ENCODE results near the gene CELF1.

The CELF1 gene

GRCh38 chr11:47434011-47434786 is 118.7 kb downstream of the CELF1 start:
- Histone ChIP-seq H3K27ac (ENCODE audit: low read depth, low read length, poor library complexity, severe bottlenecking) (no peak overlapping the region), H3K36me3 (ENCODE audit: insufficient read depth, low read length) (no peaks in the 10 kb centered on the region), H3K27me3 (ENCODE audit: insufficient read depth, low read length) (no peaks in the 10 kb centered on the region), H3K79me2 (ENCODE audit: insufficient read depth, low read length) (no peaks in the 10 kb centered on the region), H4K20me1 (ENCODE audit: insufficient read depth, low read length) (no peaks in the 10 kb centered on the region), H3K9me2 (ENCODE audit: low read depth, low read length) (no peaks in the 10 kb centered on the region), H3K9ac (ENCODE audit: low read length) (no peak overlapping the region), H3K4me3 (ENCODE audit: low read depth, low read length, poor library complexity, severe bottlenecking) (no peak overlapping the region), H3K4me2 (ENCODE audit: low read length) (no peak overlapping the region), H2AFZ (ENCODE audit: low read length) (no peak overlapping the region), H3K4me1 (ENCODE audit: insufficient read depth, low read length, severe bottlenecking) (no peaks in the 10 kb centered on the region), H3F3A (ENCODE audit: insufficient read depth, low read length) (no peaks in the 10 kb centered on the region), H3K9me3 (ENCODE audit: low read length) (no peaks in the 10 kb centered on the region)
- TF ChIP-seq, protein P1, sequence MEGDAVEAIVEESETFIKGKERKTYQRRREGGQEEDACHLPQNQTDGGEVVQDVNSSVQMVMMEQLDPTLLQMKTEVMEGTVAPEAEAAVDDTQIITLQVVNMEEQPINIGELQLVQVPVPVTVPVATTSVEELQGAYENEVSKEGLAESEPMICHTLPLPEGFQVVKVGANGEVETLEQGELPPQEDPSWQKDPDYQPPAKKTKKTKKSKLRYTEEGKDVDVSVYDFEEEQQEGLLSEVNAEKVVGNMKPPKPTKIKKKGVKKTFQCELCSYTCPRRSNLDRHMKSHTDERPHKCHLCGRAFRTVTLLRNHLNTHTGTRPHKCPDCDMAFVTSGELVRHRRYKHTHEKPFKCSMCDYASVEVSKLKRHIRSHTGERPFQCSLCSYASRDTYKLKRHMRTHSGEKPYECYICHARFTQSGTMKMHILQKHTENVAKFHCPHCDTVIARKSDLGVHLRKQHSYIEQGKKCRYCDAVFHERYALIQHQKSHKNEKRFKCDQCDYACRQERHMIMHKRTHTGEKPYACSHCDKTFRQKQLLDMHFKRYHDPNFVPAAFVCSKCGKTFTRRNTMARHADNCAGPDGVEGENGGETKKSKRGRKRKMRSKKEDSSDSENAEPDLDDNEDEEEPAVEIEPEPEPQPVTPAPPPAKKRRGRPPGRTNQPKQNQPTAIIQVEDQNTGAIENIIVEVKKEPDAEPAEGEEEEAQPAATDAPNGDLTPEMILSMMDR (IDR thresholded peaks at IDR 0.05; ENCODE audit: low read length), result no peak
- TF ChIP-seq EZH2 (IDR thresholded peaks at IDR 0.05; ENCODE audit: borderline replicate concordance, low read length), result no peak

DNA sequence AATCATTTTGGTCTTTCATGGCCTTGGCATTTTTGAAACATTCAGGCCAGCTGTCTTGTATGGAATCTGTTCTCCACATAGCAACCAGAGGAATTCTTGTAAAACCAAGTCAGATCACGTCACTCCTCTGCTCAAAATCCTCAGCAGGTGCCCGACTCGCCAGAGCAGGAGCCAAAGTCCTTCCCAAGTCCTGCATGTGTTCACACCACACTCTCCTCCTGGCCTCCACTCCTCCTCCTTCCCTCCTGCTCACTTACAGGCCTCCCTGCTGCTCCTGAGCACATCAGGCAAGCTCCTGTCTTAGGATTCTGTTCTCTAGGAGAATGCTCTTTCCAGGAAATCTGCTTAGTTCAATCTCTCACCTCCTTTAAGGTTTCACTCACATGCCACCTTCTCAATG is 119.8 kb downstream of the CELF1 start:
- Histone ChIP-seq H3K27ac (ENCODE audit: low read depth, low read length, poor library complexity, severe bottlenecking) (no peak overlapping the region), H3K36me3 (ENCODE audit: insufficient read depth, low read length) (no peaks in the 10 kb centered on the region), H3K9ac (ENCODE audit: low read length) (no peak overlapping the region), H4K20me1 (ENCODE audit: insufficient read depth, low read length) (no peaks in the 10 kb centered on the region), H3K9me3 (ENCODE audit: low read length) (no peaks in the 10 kb centered on the region), H3K79me2 (ENCODE audit: insufficient read depth, low read length) (no peaks in the 10 kb centered on the region), H3F3A (ENCODE audit: insufficient read depth, low read length) (no peaks in the 10 kb centered on the region), H3K4me1 (ENCODE audit: insufficient read depth, low read length, severe bottlenecking) (no peaks in the 10 kb centered on the region), H3K27me3 (ENCODE audit: insufficient read depth, low read length) (no peaks in the 10 kb centered on the region), H3K4me2 (ENCODE audit: low read length) (no peak overlapping the region), H3K9me2 (ENCODE audit: low read depth, low read length) (no peaks in the 10 kb centered on the region), H2AFZ (ENCODE audit: low read length) (no peak overlapping the region), H3K4me3 (ENCODE audit: low read depth, low read length, poor library complexity, severe bottlenecking) (no peak overlapping the region)
- TF ChIP-seq EZH2 (IDR thresholded peaks at IDR 0.05; ENCODE audit: borderline replicate concordance, low read length), result no peak
- TF ChIP-seq, protein P1 (IDR thresholded peaks at IDR 0.05; ENCODE audit: low read length), result no peak

GRCh38 chr11:47431356-47432083 is 121.4 kb downstream of the CELF1 start:
- no peaks in the 10 kb centered on the region for H3F3A ChIP-seq (ENCODE audit: insufficient read depth, low read length)
- no peaks in the 10 kb centered on the region for H3K9me2 ChIP-seq (ENCODE audit: low read depth, low read length)
- H3K9ac ChIP-seq (ENCODE audit: low read length), result no peak overlapping the region
- no peak overlapping the region for H3K4me3 ChIP-seq (ENCODE audit: low read depth, low read length, poor library complexity, severe bottlenecking)
- H3K36me3 ChIP-seq (ENCODE audit: insufficient read depth, low read length), result no peaks in the 10 kb centered on the region
- H3K4me1 ChIP-seq (ENCODE audit: insufficient read depth, low read length, severe bottlenecking), result peaks cover 10% of the 10 kb centered on the region
- H3K79me2 ChIP-seq (ENCODE audit: insufficient read depth, low read length), result no peaks in the 10 kb centered on the region
- no peak overlapping the region for H3K27ac ChIP-seq (ENCODE audit: low read depth, low read length, poor library complexity, severe bottlenecking)
- TF ChIP-seq, protein P1 (IDR thresholded peaks at IDR 0.05; ENCODE audit: low read length), result no peak
- no peak for TF ChIP-seq EZH2 (IDR thresholded peaks at IDR 0.05; ENCODE audit: borderline replicate concordance, low read length)
- H3K27me3 ChIP-seq (ENCODE audit: insufficient read depth, low read length), result no peaks in the 10 kb centered on the region
- no peaks in the 10 kb centered on the region for H4K20me1 ChIP-seq (ENCODE audit: insufficient read depth, low read length)
- no peak overlapping the region for H3K4me2 ChIP-seq (ENCODE audit: low read length)
- no peak overlapping the region for H2AFZ ChIP-seq (ENCODE audit: low read length)
- no peaks in the 10 kb centered on the region for H3K9me3 ChIP-seq (ENCODE audit: low read length)
